IMR-90 (cell line): ENCODE measurements around the gene TRPM8. TPM values are rescaled to one million over a fixed set of nuclear protein-coding genes. Genes with fewer than 3 reads are reported as not detected.

ENCODE experiments used
- ATAC-seq: fragments of 200-7000 bp; cut with Tn5 transposase; 2 replicates; pipeline ENCODE4 v1.9.1; 2020; ENCODE audit warnings: low read depth, mild to moderate bottlenecking, moderate library complexity
- BruUV-seq: library from RNA; stranded (reverse); fragments of 400-500 nt; replicated peaks from 2 replicates; lab custom pipeline; 2021; lab: Mats Ljungman, UMichigan
- CTCF ChIA-PET: fragments of 300-600 bp; formaldehyde crosslinking; extraction: SDS; loops from one replicate; lab custom pipeline; 2021; ENCODE audit warnings: antibody characterized with exemption; lab: Yijun Ruan, JAX
- POLR2A ChIA-PET: fragments of 300-600 bp; sonication (Branson Sonifier 250); formaldehyde crosslinking; loops from one replicate; lab custom pipeline; 2022; ENCODE audit warnings: antibody characterized with exemption; ENCODE audit not compliant: unreplicated experiment; lab: Charles Lee
- DNase-seq: peaks from one replicate; pipeline ENCODE4 v3.0.0; 2013
- H2AFZ ChIP-seq: replicated peaks from 2 replicates; pipeline ENCODE3; 2013; ENCODE audit warnings: low read length, mild to moderate bottlenecking; ENCODE audit not compliant: poor library complexity
- H2AK5ac ChIP-seq: 2 replicates; pipeline ENCODE4 v1.6.1; 2013; ENCODE audit warnings: low read depth, low read length, inconsistent platforms
- H2AK9ac ChIP-seq: replicated peaks from 2 replicates; pipeline ENCODE3; 2013; ENCODE audit warnings: mild to moderate bottlenecking, low read depth, low read length, moderate library complexity; ENCODE audit not compliant: poor library complexity
- H2BK120ac ChIP-seq: 2 replicates; pipeline ENCODE4 v1.6.1; 2013; ENCODE audit warnings: low read depth, low read length, inconsistent platforms
- H2BK15ac ChIP-seq: 3 replicates; pipeline ENCODE4 v1.6.1; 2013; ENCODE audit warnings: low read depth, low read length, inconsistent platforms
- H2BK20ac ChIP-seq: 2 replicates; pipeline ENCODE4 v1.6.1; 2013; ENCODE audit warnings: low read depth, mild to moderate bottlenecking, inconsistent platforms, low read length, moderate library complexity
- H2BK5ac ChIP-seq: 2 replicates; pipeline ENCODE4 v1.6.1; 2013; ENCODE audit warnings: mild to moderate bottlenecking, low read depth, low read length, inconsistent platforms; ENCODE audit not compliant: poor library complexity, severe bottlenecking
- H3K14ac ChIP-seq: replicated peaks from 2 replicates; pipeline ENCODE4 v1.6.1; 2013; ENCODE audit warnings: low read depth, low read length, inconsistent platforms
- H3K18ac ChIP-seq: 2 replicates; pipeline ENCODE4 v1.6.1; 2013; ENCODE audit warnings: low read depth, low read length, control low read depth
- H3K23ac ChIP-seq: 2 replicates; pipeline ENCODE4 v1.6.1; 2013; ENCODE audit warnings: low read depth, low read length, inconsistent platforms
- H3K27ac ChIP-seq: 2 replicates; pipeline ENCODE4 v1.5.1; 2013; ENCODE audit warnings: mild to moderate bottlenecking, control low read depth, low read length; ENCODE audit not compliant: insufficient read depth
- H3K27me3 ChIP-seq: 2 replicates; pipeline ENCODE4 v1.6.1; 2013; ENCODE audit warnings: low read length; ENCODE audit not compliant: control insufficient read depth, insufficient read depth
- H3K36me3 ChIP-seq: 2 replicates; pipeline ENCODE4 v1.6.1; 2013; ENCODE audit warnings: low read length, mixed read lengths; ENCODE audit not compliant: control insufficient read depth, insufficient read depth
- H3K4ac ChIP-seq: 2 replicates; pipeline ENCODE4 v1.6.1; 2013; ENCODE audit warnings: low read depth, low read length, inconsistent platforms
- H3K4me1 ChIP-seq: 2 replicates; pipeline ENCODE4 v1.6.1; 2013; ENCODE audit warnings: low read length, mixed read lengths; ENCODE audit not compliant: control insufficient read depth, insufficient read depth
- H3K4me2 ChIP-seq: 2 replicates; pipeline ENCODE4 v1.6.1; 2013; ENCODE audit warnings: low read depth, mild to moderate bottlenecking, control low read depth, low read length, moderate library complexity
- H3K4me3 ChIP-seq: 2 replicates; pipeline ENCODE4 v1.5.1; 2013; ENCODE audit warnings: low read depth, mild to moderate bottlenecking, control low read depth, low read length, moderate library complexity; ENCODE audit not compliant: insufficient read depth
- H3K56ac ChIP-seq: 2 replicates; pipeline ENCODE4 v1.6.1; 2013; ENCODE audit warnings: low read length, inconsistent platforms; ENCODE audit not compliant: insufficient read depth; ENCODE audit errors: extremely low read depth
- H3K79me1 ChIP-seq, 2 experiments: 2 replicates each; pipeline ENCODE4 v1.6.1; 2013; ENCODE audit warnings: low read length in 2 of 2, inconsistent platforms in 1 of 2, low read depth in 1 of 2
- H3K9ac ChIP-seq: 2 replicates; pipeline ENCODE4 v1.6.1; 2013; ENCODE audit warnings: low read depth, low read length, control low read depth
- H3K9me1 ChIP-seq: 2 replicates; pipeline ENCODE4 v1.6.1; 2013; ENCODE audit warnings: low read length, inconsistent platforms; ENCODE audit not compliant: insufficient read depth
- H3K9me3 ChIP-seq: 2 replicates; pipeline ENCODE4 v1.6.1; 2013; ENCODE audit warnings: low read length; ENCODE audit not compliant: control insufficient read depth, insufficient read depth
- H4K20me1 ChIP-seq: 2 replicates; pipeline ENCODE4 v1.6.1; 2013; ENCODE audit warnings: low read length, inconsistent platforms; ENCODE audit not compliant: insufficient read depth
- H4K5ac ChIP-seq: 2 replicates; pipeline ENCODE4 v1.6.1; 2013; ENCODE audit warnings: mild to moderate bottlenecking, low read depth, low read length, control low read depth
- H4K8ac ChIP-seq, 2 experiments: 2 replicates each; pipeline ENCODE4 v1.6.1; 2013; ENCODE audit warnings: low read depth in 2 of 2, low read length in 2 of 2, control low read depth in 1 of 2, inconsistent platforms in 1 of 2
- H4K91ac ChIP-seq: 2 replicates; pipeline ENCODE4 v1.6.1; 2013; ENCODE audit warnings: low read depth, low read length, inconsistent platforms; ENCODE audit not compliant: insufficient read depth
- BHLHE40 ChIP-seq: fragments of 150-350 bp; IDR thresholded peaks from 2 replicates; pipeline ENCODE4 v1.6.1; 2016; ENCODE audit warnings: mild to moderate bottlenecking, low read depth, low read length
- CEBPB ChIP-seq: IDR thresholded peaks from 2 replicates; pipeline ENCODE4 v1.6.1; 2012; ENCODE audit warnings: low read depth, low read length, improper control_type of control experiment
- MAFK ChIP-seq: IDR thresholded peaks from 2 replicates; pipeline ENCODE4 v1.6.1; 2012; ENCODE audit warnings: low read depth, low read length, improper control_type of control experiment
- NFE2L2 ChIP-seq: fragments of 150-350 bp; IDR thresholded peaks from 2 replicates; pipeline ENCODE4 v1.6.1; 2016; ENCODE audit warnings: low read depth, mild to moderate bottlenecking, low read length
- SMC3 ChIP-seq: fragments of 150-350 bp; IDR thresholded peaks from 2 replicates; pipeline ENCODE4 v1.6.1; 2016; ENCODE audit warnings: low read depth, mild to moderate bottlenecking, antibody characterized with exemption, low read length, moderate library complexity
- WGBS, 2 experiments: methylation state at CpG; one replicate each; pipeline versions ENCODE4 v1.1.5 to v1.1.7; 2013; ENCODE audit warnings: missing lambda C conversion rate in 2 of 2; ENCODE audit not compliant: insufficient read length in 1 of 2; ENCODE audit errors: extremely low coverage in 2 of 2; 5-methylcytosine and 5-hydroxymethylcytosine counted together
- dilution Hi-C: fragments of 300-500 bp; cut with HindIII; formaldehyde crosslinking; loops from one replicate; pipeline ENCODE4 v1.14.3; 2018; ENCODE audit warnings: low sequenced_read_pairs; ENCODE audit not compliant: unreplicated experiment
- in situ Hi-C: fragments of 300-500 bp; cut with MboI; formaldehyde crosslinking; loops from 3 replicates; pipeline ENCODE4 v1.14.3; 2019; ENCODE audit warnings: low sequenced_read_pairs, inconsistent platforms, mixed read lengths
- intact Hi-C: fragments of 100-400 bp; cut with micrococcal nuclease; formaldehyde crosslinking; loops from 2 replicates; pipeline ENCODE4 v1.10.0; 2022
- polyA plus RNA-seq, 3 experiments: library from polyadenylated mRNA; depleted of rRNA; stranded (reverse); fragments of >200 nt; gene quantifications; 2 replicates each; pipeline ENCODE4 v1.2.3, GENCODE V29; 2012; ENCODE audit warnings: low replicate concordance in 1 of 3
- total RNA-seq: library from RNA; depleted of rRNA; stranded (reverse); fragments of >200 nt; gene quantifications from 2 replicates; pipeline ENCODE4 v1.2.3, GENCODE V29; 2012

Gene TRPM8
- total and polyA plus RNA-seq, 2 of the 4 experiments (the other 2 are of a cell fraction) = not detected

- intact Hi-C loops (no loop called here), dilution Hi-C loops (no loop called here), in situ Hi-C loops (no loop called here)
- Histone ChIP-seq H3K23ac (no peak overlapping the region), H3K4me2 (no peak overlapping the region), H2BK15ac (no peak overlapping the region), H3K9ac (no peak overlapping the region), H3K4ac (no peak overlapping the region), H2AFZ (no peak overlapping the region), H2BK5ac (no peak overlapping the region), H3K27ac (no peak overlapping the region), H4K20me1 (no peaks in the 10 kb centered on the region), H2AK9ac (no peak overlapping the region), H3K79me1 (no peaks in the 10 kb centered on the region), H3K27me3 (peaks cover 10% of the 10 kb centered on the region), H3K18ac (no peak overlapping the region), H3K9me3 (no peaks in the 10 kb centered on the region; the same call in none of the 2 replicates), H3K36me3 (no peaks in the 10 kb centered on the region), H3K4me1 (no peaks in the 10 kb centered on the region), H3K14ac (no peak overlapping the region), H4K5ac (no peak overlapping the region), H3K9me1 (no peaks in the 10 kb centered on the region), H3K4me3 (no peak overlapping the region), H2AK5ac (no peak overlapping the region), H3K56ac (no peak overlapping the region), H2BK120ac (no peak overlapping the region), H4K8ac (no peak overlapping the region), H2BK20ac (no peak overlapping the region), H4K91ac (no peak overlapping the region)
- ChIA-PET POLR2A (no interaction called here), CTCF (interaction anchor here (1.0 kb wide), 1 partner anchor 16 kb away, joined by 3 read pairs; no protein-coding TSS in a partner anchor)
- no peak for DNase-seq
- ATAC-seq = no peak
- no TSS peak for BruUV-seq
- no peak for TF ChIP-seq NFE2L2
- TF ChIP-seq CEBPB = no peak
- TF ChIP-seq MAFK = no peak
- no peak for TF ChIP-seq SMC3
- no peak for TF ChIP-seq BHLHE40
- WGBS, 2 experiments = no CpG with 5 or more reads among the region's 1 CpG
Observed at GRCh38 chr2:233944269-233944668, 27.1 kb downstream of the TRPM8 start.
